Renal cortex interstitium (tissue), 11 donors: ENCODE data around the gene PHAF1. TPM values are rescaled to one million over a fixed set of nuclear protein-coding genes. Genes with fewer than 3 reads are reported as not detected.
A peak's percentile ranks its signal among the peaks of the same experiment; 100 is the strongest.

Experiments used
- DNase-seq, 11 donors: peaks; one replicate each; pipeline ENCODE4 v3.0.0-alpha.2; 2013; ENCODE audit warnings: low read depth in 9 of 11, low spot score in 4 of 11; ENCODE audit errors: extremely low read depth in 1 of 11
- polyA plus RNA-seq, 3 donors: library from polyadenylated mRNA; unstranded; fragments of 120-200 nt; gene quantifications; one replicate each; pipeline ENCODE4 v1.2.1, GENCODE V29; 2013; ENCODE audit not compliant: insufficient read length in 3 of 3

The PHAF1 gene
- polyA plus RNA-seq, 3 donors = 23.9 to 28.2 (median 25.0) TPM

GRCh38 chr16:67170168-67170948 lies 60.6 kb downstream of the PHAF1 start, which contains the start of gene NOL3:
TSS of gene NOL3 (plus strand) at chr16:67170538.
- no peak for DNase-seq

GRCh38 chr16:67170949-67171649 lies 61.4 kb downstream of the PHAF1 start:
- no peak for DNase-seq

- DNase-seq = no peak
These were observed 63.6 kb downstream of the PHAF1 start for GRCh38 chr16:67173323-67173722.

- no peak for DNase-seq
These were observed 64.3 kb downstream of the PHAF1 start for GRCh38 chr16:67173808-67174705.

GRCh38 chr16:67174706-67175231 lies 65.0 kb downstream of the PHAF1 start:
- DNase-seq = no peak

GRCh38 chr16:67176662-67177061 lies 66.9 kb downstream of the PHAF1 start:
- no peak for DNase-seq

GRCh38 chr16:67177743-67178699 lies 68.3 kb downstream of the PHAF1 start:
- DNase-seq = no peak

- no peak for DNase-seq
These were observed 69.8 kb downstream of the PHAF1 start for GRCh38 chr16:67179421-67180080.

- DNase-seq = no peak
These were observed 70.4 kb downstream of the PHAF1 start for GRCh38 chr16:67180166-67180565.

GRCh38 chr16:67181346-67181745 lies 71.6 kb downstream of the PHAF1 start:
- DNase-seq = no peak

- no peak for DNase-seq
These were observed 72.5 kb downstream of the PHAF1 start for GRCh38 chr16:67182288-67182687.

GRCh38 chr16:67183284-67183626 lies 73.5 kb downstream of the PHAF1 start:
- no peak for DNase-seq

GRCh38 chr16:67183627-67184452 lies 74.1 kb downstream of the PHAF1 start, which contains the start of gene MATCAP1:
TSS of gene MATCAP1 (minus strand) at chr16:67183963. CDS start at chr16:67180610, 3,353 bp downstream.
- DNase-seq = peak; percentile 89 to 96 (median 95)

- no peak for DNase-seq
These were observed 74.8 kb downstream of the PHAF1 start for GRCh38 chr16:67184453-67184994.

GRCh38 chr16:67184995-67185650 lies 75.4 kb downstream of the PHAF1 start:
- peak in 10 of 11 donors; percentile 79 to 91 (median 84) for DNase-seq

GRCh38 chr16:67185651-67186134 lies 76.0 kb downstream of the PHAF1 start:
- no peak for DNase-seq
